ENCODE measurements around the gene BCOR. TPM values are rescaled to one million over a fixed set of nuclear protein-coding genes. Genes with fewer than 3 reads are reported as not detected.

BCOR gene
- total RNA-seq, 1 experiment from 2014 or later: 35.1 TPM

GRCh38 chrX:40004921-40005291 lies 92.9 kb downstream of the BCOR start:
- H3K9me2 ChIP-seq (ENCODE audit: insufficient read depth): no peaks in the 10 kb centered on the region
- no peaks in the 10 kb centered on the region; a peak in 1 of 4 replicates for H3K4me1 ChIP-seq (ENCODE audit: control insufficient read depth in 1 of 2, insufficient read depth in 2 of 2, low read length in 2 of 2)
- intact Hi-C loops (cut with micrococcal nuclease): no loop called here
- ChIA-PET POLR2A (no interaction called here), CTCF (no interaction called here), RAD21 (ENCODE audit: low non-redundant PET in 1 of 2, low total read pairs in 2 of 2, uncharacterized antibody in 2 of 2, unreplicated experiment in 2 of 2) (no interaction called here)
- no peaks in the 10 kb centered on the region for H3K9me3 ChIP-seq (ENCODE audit: control insufficient read depth in 1 of 2, insufficient read depth in 1 of 2, low read depth in 1 of 2, low read length in 2 of 2)
- no peaks in the 10 kb centered on the region for H4K20me1 ChIP-seq (ENCODE audit: insufficient read depth)
- no peak for DNase-seq (ENCODE audit: low read depth, low spot score)
- no peak overlapping the region for H3K4me2 ChIP-seq (ENCODE audit: low read length)
- no peaks in the 10 kb centered on the region for H3K27me3 ChIP-seq (ENCODE audit: insufficient read depth, low read length)
- no peak overlapping the region for H3K4me3 ChIP-seq (replicated peaks in 1 of 2; ENCODE audit: low read depth in 1 of 2, low read length in 2 of 2)
- ATAC-seq: no peak
- no TSS peak for BruUV-seq (replicated peaks)
- H3K79me2 ChIP-seq (ENCODE audit: insufficient read depth, low read length): no peaks in the 10 kb centered on the region
- H2AFZ ChIP-seq (ENCODE audit: low read depth, low read length, poor library complexity, severe bottlenecking): no peak overlapping the region
- H3K9ac ChIP-seq (ENCODE audit: low read length): no peak overlapping the region
- no peaks in the 10 kb centered on the region for H3K36me3 ChIP-seq (ENCODE audit: control insufficient read depth in 1 of 2, insufficient read depth in 2 of 2, low read length in 2 of 2)
- no peak overlapping the region for H3K27ac ChIP-seq (ENCODE audit: low read depth, low read length)
- TF ChIP-seq EZH2 (IDR thresholded peaks at IDR 0.05) (no peak), ZFX (IDR thresholded peaks at IDR 0.05) (no peak), CBX3 (IDR thresholded peaks at IDR 0.05; ENCODE audit: low read depth) (no peak), RAD21 (IDR thresholded peaks at IDR 0.05; ENCODE audit: low read depth) (no peak), ELF1 (IDR thresholded peaks at IDR 0.05; ENCODE audit: borderline replicate concordance, low read depth) (no peak), SIN3A (IDR thresholded peaks at IDR 0.05; ENCODE audit: low read depth) (no peak), FOSL1 (IDR thresholded peaks at IDR 0.05; ENCODE audit: low read depth) (no peak), ZNF274 (IDR thresholded peaks at IDR 0.05; ENCODE audit: low read depth, low read length) (no peak), JUND (IDR thresholded peaks at IDR 0.05) (no peak), MAX (IDR thresholded peaks at IDR 0.05) (no peak), SP1 (IDR thresholded peaks at IDR 0.05; ENCODE audit: low read depth) (no peak), CEBPB (IDR thresholded peaks at IDR 0.05; ENCODE audit: low read depth) (no peak), SRF (IDR thresholded peaks at IDR 0.05; ENCODE audit: low read depth) (no peak), CTCF (IDR thresholded peaks at IDR 0.05 in 2 of 3, conservative IDR thresholded peaks at IDR 0.05 in 1 of 3; ENCODE audit: borderline replicate concordance in 1 of 3, insufficient read depth in 1 of 3, low read depth in 2 of 3, low read length in 2 of 3) (no peak), YY1 (IDR thresholded peaks at IDR 0.05; ENCODE audit: extremely low read depth, insufficient replicate concordance, low read depth, low read length) (no peak), ATF3 (IDR thresholded peaks at IDR 0.05) (no peak), TCF7L2 (IDR thresholded peaks at IDR 0.05; ENCODE audit: borderline replicate concordance, extremely low read depth, insufficient read depth, insufficient read length) (no peak), POLR2AphosphoS5 (IDR thresholded peaks at IDR 0.05; ENCODE audit: low read depth, low read length) (no peak)
